GM23338 (cell line): ENCODE results near the gene FCHSD2. TPM values are rescaled to one million over a fixed set of nuclear protein-coding genes. Genes with fewer than 3 reads are reported as not detected.

Experiments
- ATAC-seq: fragments of 200-7000 bp; cut with Tn5 transposase; 3 replicates; pipeline ENCODE4 v1.9.1; 2020
- DNase-seq: peaks from one replicate; pipeline ENCODE4 v3.0.0-alpha.2; 2015; ENCODE audit warnings: low spot score
- H2AFZ ChIP-seq: fragments of 200-600 bp; sonication (generic); 2 replicates; pipeline ENCODE4 v1.8.0; 2016; ENCODE audit warnings: antibody characterized with exemption, mild to moderate bottlenecking, moderate library complexity
- H3F3A ChIP-seq: fragments of 200-600 bp; sonication (generic); replicated peaks from 2 replicates; pipeline ENCODE4 v1.8.0; 2017; ENCODE audit warnings: antibody characterized with exemption, mixed run types, low read depth
- H3K27ac ChIP-seq: fragments of 200-600 bp; sonication (generic); 2 replicates; pipeline ENCODE4 v1.6.1; 2016; ENCODE audit warnings: low read depth
- H3K27me3 ChIP-seq: fragments of 200-600 bp; sonication (generic); 2 replicates; pipeline ENCODE4 v1.8.0; 2016; ENCODE audit warnings: mild to moderate bottlenecking, mixed run types, moderate library complexity; ENCODE audit not compliant: insufficient read depth
- H3K36me3 ChIP-seq: fragments of 200-600 bp; sonication (generic); 2 replicates; pipeline ENCODE4 v1.8.0; 2016; ENCODE audit warnings: mild to moderate bottlenecking; ENCODE audit not compliant: insufficient read depth
- H3K4me1 ChIP-seq: fragments of 200-600 bp; sonication (generic); 2 replicates; pipeline ENCODE4 v1.8.0; 2016; ENCODE audit warnings: mild to moderate bottlenecking, moderate library complexity; ENCODE audit not compliant: insufficient read depth
- H3K4me2 ChIP-seq: fragments of 200-600 bp; sonication (generic); 2 replicates; pipeline ENCODE4 v1.7.1; 2017; ENCODE audit warnings: mixed run types
- H3K4me3 ChIP-seq: fragments of 200-600 bp; sonication (generic); 2 replicates; pipeline ENCODE4 v1.6.1; 2016; ENCODE audit warnings: mixed run types
- H3K79me2 ChIP-seq: fragments of 200-600 bp; sonication (generic); replicated peaks from 2 replicates; pipeline ENCODE4 v1.8.0; 2017; ENCODE audit warnings: mild to moderate bottlenecking; ENCODE audit not compliant: insufficient read depth
- H3K9me2 ChIP-seq: fragments of 200-600 bp; sonication (generic); 2 replicates; pipeline ENCODE4 v1.8.0; 2017; ENCODE audit not compliant: insufficient read depth
- H4K20me1 ChIP-seq: fragments of 200-600 bp; sonication (generic); replicated peaks from 2 replicates; pipeline ENCODE4 v1.8.0; 2017; ENCODE audit warnings: mild to moderate bottlenecking; ENCODE audit not compliant: insufficient read depth
- H3K27ac Mint-ChIP-seq: 2 replicates; pipeline ENCODE4 v1.8.0; 2020; ENCODE audit warnings: inconsistent platforms, mild to moderate bottlenecking, moderate library complexity, mixed read lengths
- H3K27me3 Mint-ChIP-seq: 3 replicates; pipeline ENCODE4 v1.8.0; 2022; ENCODE audit warnings: low read depth, mild to moderate bottlenecking, moderate library complexity, mixed read lengths, inconsistent platforms; ENCODE audit not compliant: insufficient read depth, poor library complexity
- H3K36me3 Mint-ChIP-seq: 3 replicates; pipeline ENCODE4 v1.8.0; 2021; ENCODE audit warnings: low read depth, mild to moderate bottlenecking, inconsistent platforms, moderate library complexity, mixed read lengths
- H3K4me1 Mint-ChIP-seq: 3 replicates; pipeline ENCODE4 v1.8.0; 2020; ENCODE audit warnings: mild to moderate bottlenecking, inconsistent platforms, mixed read lengths
- H3K4me3 Mint-ChIP-seq: 3 replicates; pipeline ENCODE4 v1.8.0; 2021; ENCODE audit warnings: moderate library complexity, mild to moderate bottlenecking, inconsistent platforms, mixed read lengths
- H3K9me3 Mint-ChIP-seq: 3 replicates; pipeline ENCODE4 v1.8.0; 2020; ENCODE audit warnings: moderate library complexity, mild to moderate bottlenecking, inconsistent platforms, mixed read lengths
- CTCF ChIP-seq, 2 experiments: fragments of 200-600 bp in 1 of 2; sonication (generic) in 1 of 2; conservative IDR thresholded peaks; 2 replicates each; pipeline versions ENCODE4 v1.5.1 to v1.6.1; 2016 to 2017; ENCODE audit warnings: antibody characterized with exemption in 2 of 2, low read depth in 2 of 2, mild to moderate bottlenecking in 2 of 2, moderate library complexity in 1 of 2
- JUNB ChIP-seq: IDR thresholded peaks from one replicate; pipeline ENCODE4 v1.6.1; 2016; ENCODE audit warnings: antibody characterized with exemption; ENCODE audit not compliant: unreplicated experiment
- STAT1 ChIP-seq: IDR thresholded peaks from one replicate; pipeline ENCODE4 v1.6.1; 2016; ENCODE audit warnings: antibody characterized with exemption; ENCODE audit not compliant: unreplicated experiment
- ZNF114 ChIP-seq: fragments of 250-450 bp; sonication (Bioruptor Pico); IDR thresholded peaks from 2 replicates; pipeline ENCODE4 v1.5.0; 2020; ENCODE audit warnings: mild to moderate bottlenecking, moderate library complexity
- polyA plus RNA-seq: library from polyadenylated mRNA; unstranded; fragments of >200 nt; fragmentation: Nextera tagmentation; extraction: Ambion mirVana; gene quantifications from 2 replicates; pipeline ENCODE4 v1.2.1, GENCODE V29; 2016
- small RNA-seq: library from RNA; depleted of rRNA; stranded (forward); fragments of <200 nt; gene quantifications from one replicate; pipeline ENCODE3, GENCODE V24; 2014; ENCODE audit warnings: low replicate concordance
- total RNA-seq: library from RNA; depleted of rRNA; stranded (reverse); fragments of >200 nt; shearing (Covaris generic); gene quantifications from 2 replicates; pipeline ENCODE4 v1.2.3, GENCODE V29; 2014; rRNA removed

The FCHSD2 gene
- total and polyA plus RNA-seq, 2 experiments from 2014 or later: 3.6 to 5.2 TPM

- H3K27me3 ChIP-seq: no peaks in the 10 kb centered on the region
- peak overlapping the region; percentile 5; the same call in 1 of the 2 replicates for H2AFZ ChIP-seq
- peaks cover 15% of the 10 kb centered on the region for H3K4me1 ChIP-seq
- no peaks in the 10 kb centered on the region for H3K9me2 ChIP-seq
- ATAC-seq: peak; percentile 88
- TF ChIP-seq STAT1: no peak
- TF ChIP-seq CTCF (conservative IDR thresholded peaks at IDR 0.05; ENCODE audit: low read depth in 2 of 2): peak; percentile 22 to 36
- no peak for TF ChIP-seq ZNF114 (CRISPR knock-in tag)
- no peak for TF ChIP-seq JUNB
- no peaks in the 10 kb centered on the region for H3K9me3 Mint-ChIP-seq
- peak; percentile 95 for DNase-seq
- no peak overlapping the region for H3K27ac Mint-ChIP-seq
- no peaks in the 10 kb centered on the region for H3K79me2 ChIP-seq
- H3K4me3 ChIP-seq: no peak overlapping the region
- H3K4me1 Mint-ChIP-seq: peaks cover 24% of the 10 kb centered on the region
- no peaks in the 10 kb centered on the region for H3F3A ChIP-seq
- H3K27ac ChIP-seq: peak overlapping the region; percentile 27; the same call in 1 of the 2 replicates
- H3K36me3 ChIP-seq: no peaks in the 10 kb centered on the region
- H4K20me1 ChIP-seq: no peaks in the 10 kb centered on the region
- peak overlapping the region; percentile 40 for H3K4me2 ChIP-seq
- peaks cover 20% of the 10 kb centered on the region for H3K27me3 Mint-ChIP-seq
- peak overlapping the region; percentile 48; the same call in 2 of the 3 replicates for H3K4me3 Mint-ChIP-seq
- H3K36me3 Mint-ChIP-seq: no peaks in the 10 kb centered on the region
These were observed 354.7 kb downstream of the FCHSD2 start for GRCh38 chr11:72787216-72788104.

Small RNA genes lying within 50 kb of the gene (small RNA-seq; reads per million reads assigned to genes)
- not detected for gene RNU6-672P

Other genes starting within 250 kb of the FCHSD2 start
- gene P2RY2, start 76.0 kb upstream of the FCHSD2 start, total RNA-seq: 0.85 and 1.6 TPM in 2 replicates
- gene P2RY2, start 76.0 kb upstream of the FCHSD2 start, polyA plus RNA-seq: 0.40 and 0.63 TPM in 2 replicates
- not detected in 2 replicates for gene P2RY6, start 130.0 kb upstream of the FCHSD2 start, total RNA-seq
- gene P2RY6, start 130.0 kb upstream of the FCHSD2 start, polyA plus RNA-seq: 0.40 TPM in 1 of 2 replicates, not detected in the other
- 11.0 and 15.0 TPM in 2 replicates for gene ARHGEF17, start 166.0 kb upstream of the FCHSD2 start, total RNA-seq
- gene ARHGEF17, start 166.0 kb upstream of the FCHSD2 start, polyA plus RNA-seq: 2.7 and 2.9 TPM in 2 replicates
- 6.2 and 6.3 TPM in 2 replicates for gene RELT, start 234.1 kb upstream of the FCHSD2 start, total RNA-seq
- 2.0 and 2.1 TPM in 2 replicates for gene RELT, start 234.1 kb upstream of the FCHSD2 start, polyA plus RNA-seq